GM10847 (cell line): ENCODE measurements around the gene COX5A.
A peak's percentile ranks its signal among the peaks of the same experiment; 100 is the strongest.

ENCODE experiments used
- POLR2A ChIP-seq: IDR thresholded peaks from 2 replicates; pipeline ENCODE4 v1.6.1; 2011; ENCODE audit not compliant: insufficient read length; ENCODE audit errors: extremely low read depth

The COX5A gene

DNA sequence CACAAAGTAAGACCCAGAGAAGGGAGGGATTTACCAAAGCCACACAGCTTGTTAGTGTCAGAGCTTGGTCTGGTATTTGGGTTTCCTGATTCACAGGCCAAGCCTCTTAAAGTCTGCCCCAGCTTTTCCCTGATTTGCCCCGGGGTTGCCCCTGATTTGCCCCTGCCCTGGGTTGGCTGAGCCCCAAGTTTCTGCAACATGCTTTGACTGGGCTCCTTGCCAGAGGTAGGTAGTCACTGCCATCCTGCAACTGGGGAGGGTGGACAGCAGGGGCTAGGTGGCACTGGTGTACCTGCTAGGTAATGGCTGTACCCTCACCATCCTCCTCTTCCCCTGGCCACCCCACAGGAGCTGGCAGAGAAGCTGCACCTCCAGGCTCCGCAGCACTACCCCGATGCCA lies 45.6 kb downstream of the COX5A start:
- no peak for TF ChIP-seq POLR2A

DNA sequence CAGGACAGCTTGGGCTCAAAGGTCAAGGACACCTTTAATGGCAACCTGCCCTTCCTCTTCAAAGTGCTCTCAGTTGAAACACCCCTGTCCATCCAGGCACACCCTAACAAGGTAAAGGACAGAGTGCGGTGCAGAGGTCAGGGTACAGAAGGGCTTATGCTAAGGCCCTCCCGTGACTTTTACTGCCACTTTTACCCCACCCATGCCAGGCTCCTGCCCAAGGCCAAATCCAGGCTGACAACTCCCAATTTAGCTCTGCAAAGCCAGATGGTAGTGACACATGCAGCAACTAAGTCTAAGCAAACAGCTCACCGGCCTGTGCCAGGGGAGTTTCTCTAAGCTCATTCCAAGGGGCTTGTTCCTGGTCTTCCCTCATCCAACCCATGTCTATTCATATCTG lies 46.4 kb downstream of the COX5A start:
- no peak for TF ChIP-seq POLR2A

DNA sequence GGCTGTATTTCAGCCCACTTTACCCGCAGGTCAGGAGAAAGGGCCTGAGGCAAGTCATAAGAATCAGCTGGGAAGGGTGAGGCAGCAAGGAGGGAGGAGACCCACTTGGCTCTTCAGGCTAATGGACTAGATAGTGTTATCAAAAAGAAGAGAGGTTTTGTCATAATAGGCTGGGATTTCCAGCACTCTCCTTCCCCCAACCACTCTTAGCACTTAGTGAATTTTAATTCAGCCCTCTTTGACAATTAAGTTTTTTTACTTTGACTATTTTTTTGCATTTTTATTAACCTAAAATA lies 47.3 kb downstream of the COX5A start:
- no peak for TF ChIP-seq POLR2A

DNA sequence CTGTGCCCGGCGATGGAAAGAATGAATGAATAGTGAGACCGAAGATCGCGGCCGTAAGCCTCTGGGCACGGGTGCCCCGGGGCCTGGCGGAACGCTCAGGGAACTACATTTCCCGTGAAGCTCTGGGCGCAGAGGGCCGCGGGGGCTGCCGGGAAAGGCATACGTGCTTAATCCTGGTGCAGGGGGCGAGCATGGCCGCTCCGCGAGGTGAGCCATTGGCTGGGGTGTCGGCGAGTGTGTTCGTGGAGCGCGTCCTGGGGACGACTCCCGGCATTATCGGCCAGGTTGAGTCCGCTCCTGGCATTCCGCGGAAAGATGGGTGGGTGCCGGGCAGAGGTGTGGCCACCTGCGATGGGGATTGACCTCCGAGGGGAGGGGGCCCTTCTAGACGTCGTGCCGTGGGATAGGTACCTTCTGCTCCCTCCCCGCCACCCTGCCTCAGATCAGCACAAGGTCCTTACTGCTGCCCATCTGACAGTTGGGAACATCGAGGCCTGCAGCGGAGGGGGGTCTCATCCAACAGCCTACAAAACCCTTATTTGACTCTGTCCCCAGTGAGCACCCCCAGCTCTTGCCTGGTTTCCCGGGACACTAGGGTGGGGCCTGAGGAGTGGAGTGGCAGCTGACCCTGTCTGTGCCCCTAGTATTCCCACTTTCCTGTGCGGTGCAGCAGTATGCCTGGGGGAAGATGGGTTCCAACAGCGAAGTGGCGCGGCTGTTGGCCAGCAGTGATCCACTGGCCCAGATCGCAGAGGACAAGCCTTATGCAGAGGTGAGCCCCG lies 47.8 kb downstream of the COX5A start, which contains the start of gene MPI:
Gene MPI, plus strand, starts transcription at position 160 of the 782 bp plus-strand sequence. Its CDS starts 32 bp downstream, at position 192.
- TF ChIP-seq POLR2A = peak; percentile 97

DNA sequence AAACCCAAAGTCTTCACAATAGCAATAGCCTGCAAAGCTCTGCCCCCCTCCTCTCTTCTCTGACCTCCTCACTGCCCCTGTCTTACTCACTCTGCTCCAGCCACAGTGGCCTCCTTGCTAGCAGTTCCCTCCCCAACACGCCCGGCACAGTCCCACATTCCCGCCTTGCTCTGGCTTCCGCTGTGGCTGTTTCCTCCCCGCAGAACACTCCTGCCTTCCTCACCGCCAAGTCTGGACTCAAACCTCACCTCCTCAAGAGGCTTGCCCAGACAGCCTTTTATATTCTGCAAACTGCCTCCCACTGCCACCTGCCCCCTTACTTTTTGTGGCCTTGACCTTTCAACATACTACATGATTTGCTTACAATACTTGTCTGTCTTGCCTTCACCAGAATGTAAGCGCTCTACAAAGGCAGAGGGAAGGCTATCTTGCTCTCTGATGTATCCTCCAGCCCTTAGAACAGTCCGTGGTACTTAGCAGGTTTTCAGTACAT lies 48.4 kb downstream of the COX5A start:
- no peak for TF ChIP-seq POLR2A

DNA sequence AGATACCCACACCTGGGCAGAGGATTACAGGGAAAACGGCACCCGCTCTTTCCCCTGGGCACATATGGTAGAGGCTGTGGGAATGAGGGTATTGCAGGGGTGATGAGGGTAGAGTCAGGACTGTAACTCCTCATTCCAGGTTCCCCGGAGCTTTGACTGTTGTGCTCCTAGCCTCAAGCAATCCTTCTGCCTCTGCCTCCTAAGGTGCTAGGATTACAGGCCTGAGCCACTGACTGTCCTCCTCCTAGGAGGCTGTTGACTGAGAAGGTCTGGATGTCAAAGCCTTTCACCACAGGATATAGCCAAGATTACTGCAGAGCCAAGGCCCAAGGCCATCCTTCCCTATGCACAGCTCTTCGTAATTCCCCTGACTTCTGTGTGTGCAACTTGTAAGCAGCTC lies 49.2 kb downstream of the COX5A start:
- no peak for TF ChIP-seq POLR2A

DNA sequence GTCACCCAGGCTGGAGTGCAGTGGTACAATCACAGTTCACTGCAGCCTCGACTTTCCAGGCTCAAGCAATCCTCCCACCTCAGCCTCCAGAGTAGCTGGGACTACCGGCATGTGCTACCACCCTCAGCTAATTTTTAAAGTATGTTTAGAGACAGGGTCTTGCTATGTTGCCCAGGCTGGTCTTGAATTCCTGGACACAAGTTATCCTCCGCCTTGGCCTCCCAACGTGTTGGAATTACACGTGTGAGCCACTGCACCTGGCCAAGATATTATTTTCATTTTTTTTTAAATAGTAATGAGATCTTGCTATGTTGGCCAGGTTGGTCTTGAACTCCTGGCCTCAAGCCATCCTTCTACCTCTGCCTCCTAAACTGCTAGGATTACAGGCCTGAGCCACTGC lies 52.4 kb downstream of the COX5A start:
- TF ChIP-seq POLR2A = no peak

DNA sequence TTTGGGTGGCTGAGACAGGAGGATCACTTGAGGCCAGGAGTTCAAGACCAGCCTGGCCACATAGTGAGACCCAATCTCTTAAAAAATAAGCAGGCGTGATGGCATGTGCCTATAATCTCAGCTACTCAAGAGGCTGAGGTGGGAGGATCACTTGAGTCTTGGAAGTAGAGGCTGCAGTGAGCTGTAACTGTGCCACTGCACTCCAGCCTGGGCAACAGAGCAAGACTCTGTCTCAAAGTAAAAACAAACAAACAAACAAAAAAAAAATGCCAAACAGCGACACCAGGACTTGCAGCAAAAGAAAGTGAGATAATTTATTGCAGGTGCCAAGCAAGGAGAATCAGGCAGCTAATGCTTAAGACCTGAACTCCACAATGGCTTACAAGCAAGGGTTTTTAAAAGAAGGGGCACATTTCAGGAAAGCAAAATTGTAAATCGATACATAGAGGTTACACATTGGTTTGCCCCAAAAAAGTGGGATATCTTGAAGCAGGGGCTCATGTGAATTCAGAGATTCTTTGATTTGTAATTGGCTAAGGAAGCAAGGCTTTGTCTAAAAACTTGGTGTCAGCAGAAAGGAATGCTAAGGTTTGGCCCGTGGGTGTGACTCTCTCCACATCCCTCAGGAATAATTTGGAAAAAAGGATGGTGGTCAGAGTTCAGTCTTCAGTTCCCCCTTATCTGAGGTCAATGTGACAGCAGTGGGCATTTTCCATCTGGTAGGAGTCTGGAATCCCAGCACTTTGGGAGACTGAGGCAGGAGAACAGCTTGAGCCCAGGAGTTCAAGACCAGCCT lies 53.2 kb downstream of the COX5A start:
- TF ChIP-seq POLR2A = no peak

DNA sequence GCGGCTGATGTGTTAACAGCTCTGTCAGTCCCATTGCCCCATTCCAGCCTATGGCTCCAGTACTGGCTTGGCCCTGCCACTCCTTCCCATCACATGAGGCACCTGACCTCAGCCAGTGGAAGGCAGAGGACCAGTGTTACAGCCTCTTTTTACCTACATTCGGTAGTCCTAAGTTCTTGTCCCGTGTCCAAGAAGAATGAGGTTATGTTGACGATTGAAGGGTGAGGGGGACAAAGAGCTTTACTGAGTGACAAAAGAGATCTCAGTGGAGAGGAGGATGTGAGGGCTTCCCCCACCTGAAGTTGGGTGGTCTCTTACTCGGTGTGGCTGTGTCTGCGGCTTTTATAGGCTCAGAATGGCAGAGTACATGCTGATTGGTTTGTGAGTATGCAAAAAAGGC lies 55.3 kb downstream of the COX5A start:
- TF ChIP-seq POLR2A = no peak

DNA sequence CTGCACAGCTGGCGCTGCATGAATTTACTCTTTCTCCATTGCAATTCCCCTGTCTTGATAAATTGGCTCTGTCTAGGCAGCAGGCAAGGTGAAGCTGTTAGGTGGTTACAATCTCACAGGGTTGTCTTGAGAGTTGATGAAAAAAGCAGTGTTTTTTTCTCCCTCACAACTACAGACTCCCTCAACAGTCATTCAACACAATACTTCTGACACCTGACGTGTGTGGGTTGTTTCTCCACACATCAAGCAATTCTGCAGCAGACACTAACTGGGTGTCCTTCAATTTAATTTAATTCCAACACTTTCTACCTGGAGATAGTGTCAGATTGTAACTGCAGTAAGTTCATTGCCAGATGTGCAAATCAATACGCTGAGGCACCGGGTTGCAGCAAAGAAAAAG lies 59.6 kb downstream of the COX5A start:
- TF ChIP-seq POLR2A = no peak

DNA sequence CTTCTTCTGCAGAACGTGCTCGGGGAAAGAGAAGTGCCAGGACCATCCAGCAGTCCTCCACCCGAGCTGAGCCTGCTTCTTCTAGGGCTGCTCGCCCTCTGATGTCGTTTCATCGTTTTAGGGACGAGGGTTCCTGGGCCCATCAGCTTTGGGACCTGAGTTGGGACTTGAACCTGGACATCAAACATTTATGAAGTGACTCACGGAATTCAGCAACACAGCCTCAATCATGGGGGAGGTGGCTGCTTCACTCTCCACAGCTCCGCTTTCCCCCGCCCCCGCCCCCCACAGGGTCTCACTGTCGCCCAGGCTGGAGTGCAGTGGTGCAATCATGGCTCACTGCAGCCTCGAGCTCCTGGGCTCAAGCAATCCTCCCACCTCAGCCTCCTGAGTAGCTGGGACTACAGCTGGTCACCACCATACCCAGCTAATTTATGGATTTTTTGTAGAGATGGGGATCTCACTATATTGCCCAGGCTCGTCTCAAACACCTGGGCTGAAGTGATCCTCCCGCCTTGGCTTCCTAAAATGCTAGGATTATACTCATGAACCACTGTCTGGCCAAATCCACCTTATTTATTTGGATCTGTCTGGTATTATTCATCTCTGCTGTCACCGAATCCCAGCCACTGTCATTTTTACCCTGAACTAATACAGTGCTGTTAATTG lies 64.0 kb downstream of the COX5A start:
- TF ChIP-seq POLR2A = no peak

DNA sequence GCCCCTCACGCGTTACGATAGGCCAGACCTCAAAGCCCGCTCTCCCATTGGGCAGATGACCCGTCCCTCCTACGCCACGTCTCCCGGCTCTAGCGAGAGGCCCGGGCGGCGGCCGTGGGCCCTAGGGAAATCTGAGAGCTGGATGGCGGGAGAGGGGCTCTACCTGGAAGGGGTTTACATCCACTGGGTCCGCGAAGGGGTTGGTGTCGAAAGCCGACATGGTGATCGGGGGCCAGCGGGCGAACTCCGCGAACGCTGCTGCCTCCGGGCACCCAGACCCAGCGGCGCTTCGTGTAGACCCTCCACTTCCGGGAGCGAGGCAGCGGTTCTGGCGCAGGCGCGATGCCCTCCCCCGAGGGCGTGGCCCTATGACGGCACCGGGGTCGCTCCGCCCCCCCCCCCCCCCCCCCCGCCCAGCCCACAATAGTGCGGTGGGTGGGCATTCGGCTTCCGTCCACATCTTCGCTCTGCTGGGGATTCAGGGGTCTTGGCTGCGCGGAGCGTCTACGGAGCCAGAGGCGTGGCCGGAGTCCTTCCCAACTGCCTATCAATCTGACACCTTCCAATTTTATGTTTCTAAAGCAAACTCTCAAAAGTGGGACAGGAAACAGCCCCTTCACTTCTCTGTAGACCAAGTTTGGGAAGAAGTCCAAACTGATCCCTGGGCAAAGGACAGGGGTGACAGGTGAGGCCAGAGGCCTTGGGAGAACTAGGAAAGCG lies 64.7 kb downstream of the COX5A start, which contains the start of gene SCAMP2:
Gene SCAMP2, minus strand, starts transcription at position 330 of the 720 bp plus-strand sequence. Its CDS starts 110 bp downstream, at position 220.
- TF ChIP-seq POLR2A = peak; percentile 75

DNA sequence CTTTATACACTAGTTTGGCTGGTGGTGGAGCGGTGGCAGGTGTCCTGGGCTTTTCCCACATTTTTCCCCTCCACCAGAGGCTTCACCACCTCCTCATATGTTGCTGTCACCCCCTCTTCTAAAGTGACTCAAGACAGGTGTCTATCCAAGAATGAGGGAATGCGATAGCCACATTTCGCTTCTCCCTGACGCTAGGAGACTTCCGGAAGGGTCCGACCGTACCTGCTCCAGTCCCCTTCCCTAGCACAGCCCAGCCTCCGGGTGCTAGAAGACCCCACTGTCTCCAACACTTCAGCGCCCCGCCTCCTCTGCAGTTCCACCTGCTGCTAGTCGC lies 65.2 kb downstream of the COX5A start:
- no peak for TF ChIP-seq POLR2A

DNA sequence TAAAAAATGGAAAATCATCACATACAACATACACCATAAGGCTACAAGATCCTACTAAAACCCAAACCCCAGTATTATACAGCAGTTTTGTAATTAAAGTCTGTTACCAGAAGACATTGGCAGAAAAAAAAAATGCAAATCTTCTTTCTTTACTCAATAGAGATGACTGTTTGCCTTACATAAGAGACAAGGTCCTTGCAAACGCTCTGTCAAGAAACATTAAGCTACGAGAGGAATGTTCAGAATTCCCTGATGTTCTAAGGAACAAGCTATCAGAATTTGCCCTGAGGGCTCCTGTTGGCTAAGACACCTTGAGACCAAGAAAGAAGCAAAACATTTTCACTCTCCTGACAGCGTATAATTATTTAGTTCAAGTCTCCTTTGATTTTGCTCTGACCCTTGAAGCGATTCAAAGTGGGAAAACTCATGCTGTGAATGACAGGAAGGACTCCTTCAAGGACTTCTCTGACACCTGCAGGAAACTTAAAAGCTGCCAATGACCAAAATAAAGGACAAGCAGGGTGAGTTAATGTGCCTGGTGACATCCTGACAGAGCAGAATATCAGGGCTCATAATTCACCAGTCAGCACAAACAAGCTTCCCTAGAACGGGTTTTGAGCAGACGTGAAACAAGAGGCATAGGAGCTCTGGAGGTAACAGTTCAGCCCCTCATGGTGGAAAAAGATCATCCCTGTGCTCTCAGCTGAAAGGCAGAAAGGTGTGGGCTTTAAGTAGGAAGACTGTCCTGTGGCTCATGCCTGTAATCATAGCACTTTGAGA lies 67.2 kb downstream of the COX5A start:
- no peak for TF ChIP-seq POLR2A
